ENCODE measurements around the gene DYSF.

DNA sequence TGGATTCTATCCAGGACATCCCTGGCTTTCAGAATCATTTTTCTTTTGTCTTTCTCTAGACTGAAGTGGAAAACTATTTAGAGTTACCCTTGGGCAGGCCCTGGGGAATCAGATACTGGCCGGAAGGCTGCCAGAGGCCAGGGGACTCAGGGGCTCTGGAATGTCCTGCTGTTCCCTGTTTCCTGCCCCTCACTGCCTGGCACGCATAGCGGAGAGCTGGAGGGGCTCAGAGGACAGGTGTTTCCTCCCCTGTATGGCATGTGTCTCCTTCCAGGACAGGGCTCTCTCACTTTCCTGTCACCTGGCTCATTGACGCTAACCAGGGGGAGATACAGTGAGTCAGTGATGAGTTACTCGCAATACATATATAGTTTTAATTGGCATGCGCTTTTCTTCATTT lies 38.8 kb downstream of the DYSF start:
- TF ChIP-seq POLR2A (IDR thresholded peaks at IDR 0.05; ENCODE audit: low read length) (no peak), GATA1 (IDR thresholded peaks at IDR 0.05; ENCODE audit: low read depth, low read length) (no peak)
